PFSK-1 (cell line): ENCODE data around the gene EPHA5.

Source experiments
- REST ChIP-seq, 2 experiments: IDR thresholded peaks; 2 replicates each; pipeline versions ENCODE4 v1.6.1 to v1.8.0; 2011 to 2012; ENCODE audit warnings: low read depth in 2 of 2, low read length in 2 of 2, control low read depth in 1 of 2, inconsistent platforms in 1 of 2, mild to moderate bottlenecking in 1 of 2, moderate library complexity in 1 of 2; ENCODE audit not compliant: insufficient read depth in 1 of 2
- SIN3A ChIP-seq: IDR thresholded peaks from 2 replicates; pipeline ENCODE4 v1.6.1; 2012; ENCODE audit warnings: mild to moderate bottlenecking, low read length, moderate library complexity, borderline replicate concordance; ENCODE audit not compliant: insufficient read depth
- TAF1 ChIP-seq: IDR thresholded peaks from 2 replicates; pipeline ENCODE4 v1.6.1; 2012; ENCODE audit warnings: low read length, control low read depth, borderline replicate concordance; ENCODE audit not compliant: insufficient read depth

GRCh38 chr4:65399084-65399483, 271.2 kb downstream of the EPHA5 start:
- no peak for TF ChIP-seq TAF1
- TF ChIP-seq SIN3A, result no peak
- no peak for TF ChIP-seq REST (IDR thresholded peaks at IDR 0.05; ENCODE audit: insufficient read depth in 1 of 2, low read depth in 2 of 2, low read length in 2 of 2)
